Smooth muscle cell (in vitro differentiated cells): ENCODE measurements around the gene IMPA2. TPM values are rescaled to one million over a fixed set of nuclear protein-coding genes. Genes with fewer than 3 reads are reported as not detected.

ENCODE experiments used
- DNase-seq: peaks from one replicate; lab custom pipeline; 2025; ENCODE audit not compliant: unreplicated experiment; lab: John Stamatoyannopoulos, UW
- H2AFZ ChIP-seq: fragments of 200-600 bp; sonication (generic); 2 replicates; pipeline ENCODE4 v1.6.0; 2016; ENCODE audit warnings: antibody characterized with exemption, low read depth, mild to moderate bottlenecking
- H3F3A ChIP-seq: fragments of 200-600 bp; sonication (generic); 2 replicates; pipeline ENCODE4 v1.6.0; 2017; ENCODE audit warnings: antibody characterized with exemption, low read depth
- H3K27ac ChIP-seq: fragments of 200-600 bp; sonication (generic); 2 replicates; pipeline ENCODE4 v1.5.1; 2016; ENCODE audit warnings: low read depth, mild to moderate bottlenecking
- H3K27me3 ChIP-seq: fragments of 200-600 bp; sonication (generic); 2 replicates; pipeline ENCODE4 v1.6.1; 2016; ENCODE audit warnings: low read depth, mild to moderate bottlenecking
- H3K36me3 ChIP-seq: fragments of 200-600 bp; sonication (generic); 2 replicates; pipeline ENCODE4 v1.5.1; 2016; ENCODE audit warnings: low read depth
- H3K4me1 ChIP-seq: fragments of 200-600 bp; sonication (generic); 2 replicates; pipeline ENCODE4 v1.5.1; 2016; ENCODE audit warnings: low read depth
- H3K4me2 ChIP-seq: fragments of 200-600 bp; sonication (generic); 2 replicates; pipeline ENCODE4 v1.6.0; 2016; ENCODE audit warnings: mild to moderate bottlenecking
- H3K4me3 ChIP-seq: fragments of 200-600 bp; sonication (generic); 2 replicates; pipeline ENCODE4 v1.5.1; 2016; ENCODE audit warnings: mild to moderate bottlenecking
- H3K79me2 ChIP-seq: fragments of 200-600 bp; sonication (generic); 2 replicates; pipeline ENCODE4 v1.6.0; 2016; ENCODE audit warnings: low read depth, mild to moderate bottlenecking
- H3K9ac ChIP-seq: fragments of 200-600 bp; sonication (generic); 2 replicates; pipeline ENCODE4 v1.6.0; 2016; ENCODE audit warnings: low read depth
- H3K9me3 ChIP-seq: fragments of 200-600 bp; sonication (generic); replicated peaks from 2 replicates; pipeline ENCODE4 v1.5.1; 2016; ENCODE audit warnings: low read depth
- H4K20me1 ChIP-seq: fragments of 200-600 bp; sonication (generic); 2 replicates; pipeline ENCODE4 v1.6.0; 2016; ENCODE audit warnings: low read depth
- CTCF ChIP-seq: fragments of 200-600 bp; sonication (generic); IDR thresholded peaks from 2 replicates; pipeline ENCODE4 v1.5.1; 2017; ENCODE audit warnings: borderline replicate concordance, mild to moderate bottlenecking, antibody characterized with exemption; ENCODE audit not compliant: insufficient read depth, poor library complexity, severe bottlenecking
- WGBS: methylation state at CpG from one replicate; pipeline ENCODE4 v1.1.7; 2016; ENCODE audit warnings: low lambda C conversion rate; 5-methylcytosine and 5-hydroxymethylcytosine counted together
- polyA plus RNA-seq: library from polyadenylated mRNA; unstranded; fragments of >200 nt; fragmentation: Nextera tagmentation; extraction: Ambion mirVana; gene quantifications from 2 replicates; pipeline ENCODE4 v1.2.1, GENCODE V29; 2016
- total RNA-seq: library from RNA; depleted of rRNA; stranded (reverse); fragments of >200 nt; gene quantifications from 2 replicates; pipeline ENCODE4 v1.2.3, GENCODE V29; 2014

Gene IMPA2
- total RNA-seq (9.9 and 10.5 TPM in 2 replicates), polyA plus RNA-seq (17.8 and 22.4 TPM in 2 replicates)

- Histone ChIP-seq H3K27ac (peak within 1 kb of the TSS; percentile 71), H3K9ac (peak within 1 kb of the TSS; percentile 57), H3K9me3 (no peaks in the 10 kb centered on the region), H3K4me1 (peaks cover 24% of the 10 kb centered on the region), H3K36me3 (no peaks in the 10 kb centered on the region), H3K4me2 (peak within 1 kb of the TSS; percentile 87), H3F3A (peaks cover 14% of the 10 kb centered on the region), H3K27me3 (no peaks in the 10 kb centered on the region), H4K20me1 (peaks cover 3% of the 10 kb centered on the region), H2AFZ (peak within 1 kb of the TSS; percentile 76), H3K79me2 (no peaks in the 10 kb centered on the region), H3K4me3 (peak within 1 kb of the TSS; percentile 66)
- 0% methylated on average over 6 of the region's 42 CpGs for WGBS
- DNase-seq: peak; percentile 100
- TF ChIP-seq CTCF: no peak
Observed at GRCh38 chr18:11981192-11981542, at the start of gene IMPA2. Gene IMPA2 (plus strand): TSS chr18:11981507. CDS start chr18:11981670, 163 bp downstream.

DNA sequence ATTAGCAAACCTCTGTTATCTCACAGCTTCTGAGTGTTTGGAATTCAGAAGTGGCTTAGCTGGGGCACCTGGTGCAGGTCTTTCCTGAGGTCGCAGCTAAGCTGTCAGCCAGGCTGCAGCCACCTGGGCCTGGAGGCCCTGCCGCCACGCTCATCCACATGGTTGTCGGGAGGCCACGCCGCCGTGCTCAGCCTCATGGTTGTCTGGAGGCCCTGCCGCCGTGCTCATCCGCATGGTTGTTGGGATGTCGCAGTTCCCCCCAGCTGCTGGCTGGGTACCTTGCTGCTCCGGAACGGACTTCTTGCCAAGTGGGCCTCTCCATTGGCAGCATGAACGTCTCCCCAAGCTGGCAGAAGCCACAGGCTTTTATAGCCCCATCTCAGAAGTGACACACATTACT is 48.9 kb upstream of the IMPA2 start:
- Histone ChIP-seq H4K20me1 (no peaks in the 10 kb centered on the region), H3F3A (no peaks in the 10 kb centered on the region), H2AFZ (no peak overlapping the region), H3K79me2 (no peaks in the 10 kb centered on the region), H3K9ac (no peak overlapping the region), H3K27ac (no peak overlapping the region), H3K27me3 (no peaks in the 10 kb centered on the region), H3K9me3 (no peaks in the 10 kb centered on the region), H3K4me3 (no peak overlapping the region), H3K4me1 (no peaks in the 10 kb centered on the region), H3K4me2 (no peak overlapping the region), H3K36me3 (no peaks in the 10 kb centered on the region)
- DNase-seq: no peak
- 96% methylated on average over 14 of the region's 14 CpGs for WGBS
- TF ChIP-seq CTCF: no peak

GRCh38 chr18:11937874-11938478 is 43.3 kb upstream of the IMPA2 start:
- H3K27ac ChIP-seq: no peak overlapping the region
- WGBS: 16% methylated on average over 4 of the region's 4 CpGs
- peak; percentile 8 for DNase-seq

More at GRCh38 chr18:11937874-11938478, 43.3 kb upstream of the IMPA2 start:
- H3K4me3 ChIP-seq: no peak overlapping the region
- no peaks in the 10 kb centered on the region for H3K79me2 ChIP-seq
- H3K27me3 ChIP-seq: no peaks in the 10 kb centered on the region
- no peaks in the 10 kb centered on the region for H4K20me1 ChIP-seq
- no peak overlapping the region for H3K9ac ChIP-seq
- no peak overlapping the region for H2AFZ ChIP-seq
- no peaks in the 10 kb centered on the region for H3K9me3 ChIP-seq
- H3F3A ChIP-seq: no peaks in the 10 kb centered on the region
- no peaks in the 10 kb centered on the region for H3K4me1 ChIP-seq
- peak; percentile 80 for TF ChIP-seq CTCF
- H3K4me2 ChIP-seq: no peak overlapping the region
- H3K36me3 ChIP-seq: no peaks in the 10 kb centered on the region
